SK-N-SH (cell line): ENCODE measurements around the gene ACER3. TPM values are rescaled to one million over a fixed set of nuclear protein-coding genes. Genes with fewer than 3 reads are reported as not detected.

ENCODE experiments used
- CTCF ChIA-PET: fragments of 300-600, 350-600 bp; formaldehyde crosslinking; extraction: SDS; loops from one replicate; lab custom pipeline; 2021; lab: Yijun Ruan, JAX
- POLR2A ChIA-PET: fragments of 350-600 bp; sonication (Branson Sonifier 250); formaldehyde crosslinking; extraction: SDS; loops from one replicate; lab custom pipeline; 2020; ENCODE audit warnings: antibody characterized with exemption, inconsistent platforms; lab: Yijun Ruan, JAX
- DNase-seq: peaks from one replicate; pipeline ENCODE4 v3.0.0; 2012
- H2AFZ ChIP-seq: fragments of 200-600 bp; sonication (generic); 2 replicates; pipeline ENCODE4 v1.8.1; 2016; ENCODE audit warnings: antibody characterized with exemption, mild to moderate bottlenecking, low read depth
- H3F3A ChIP-seq: fragments of 200-600 bp; sonication (generic); replicated peaks from 2 replicates; pipeline ENCODE3; 2016; ENCODE audit warnings: antibody characterized with exemption, mild to moderate bottlenecking; ENCODE audit not compliant: insufficient read depth
- H3K27ac ChIP-seq, 2 experiments: fragments of 200-500 bp in 1 of 2; fragments of 200-600 bp in 1 of 2; sonication (Bioruptor generic) in 1 of 2; sonication (generic), shearing (Covaris generic) in 1 of 2; 2 replicates each; pipeline versions ENCODE4 v1.5.1 to v1.6.1; 2014 to 2016; ENCODE audit warnings: low read depth in 2 of 2, inconsistent platforms in 1 of 2, low read length in 1 of 2, mild to moderate bottlenecking in 1 of 2, mixed read lengths in 1 of 2
- H3K27me3 ChIP-seq: fragments of 200-600 bp; sonication (generic), shearing (Covaris generic); 2 replicates; pipeline ENCODE4 v1.6.1; 2016; ENCODE audit warnings: mixed run types; ENCODE audit not compliant: insufficient read depth
- H3K36me3 ChIP-seq, 2 experiments: fragments of 200-500 bp in 1 of 2; fragments of 200-600 bp in 1 of 2; sonication (Bioruptor generic) in 1 of 2; sonication (generic) in 1 of 2; replicated peaks in 1 of 2; 2 replicates each; pipeline versions ENCODE3 to v1.5.1; 2014 to 2016; ENCODE audit warnings: low read length in 1 of 2, mild to moderate bottlenecking in 1 of 2; ENCODE audit not compliant: insufficient read depth in 2 of 2, control insufficient read depth in 1 of 2
- H3K4me1 ChIP-seq, 2 experiments: fragments of 200-500 bp in 1 of 2; fragments of 200-600 bp in 1 of 2; sonication (Bioruptor generic) in 1 of 2; sonication (generic), shearing (Covaris generic) in 1 of 2; 2 replicates each; pipeline versions ENCODE4 v1.5.1 to v1.6.1; 2014 to 2016; ENCODE audit warnings: low read depth in 1 of 2, low read length in 1 of 2, mixed run types in 1 of 2; ENCODE audit not compliant: insufficient read depth in 2 of 2, control insufficient read depth in 1 of 2
- H3K4me2 ChIP-seq: fragments of 200-600 bp; sonication (generic), shearing (Covaris generic); 2 replicates; pipeline ENCODE4 v1.6.1; 2017; ENCODE audit warnings: mixed run types
- H3K4me3 ChIP-seq, 2 experiments: fragments of 200-500 bp in 1 of 2; fragments of 200-600 bp in 1 of 2; sonication (Bioruptor generic) in 1 of 2; sonication (generic), shearing (Covaris generic) in 1 of 2; 2 replicates each; pipeline versions ENCODE4 v1.5.1 to v1.8.1; 2014 to 2016; ENCODE audit warnings: low read depth in 2 of 2, inconsistent platforms in 1 of 2, low read length in 1 of 2, mild to moderate bottlenecking in 1 of 2, mixed read lengths in 1 of 2, moderate library complexity in 1 of 2
- H3K79me2 ChIP-seq: fragments of 200-600 bp; sonication (generic); 2 replicates; pipeline ENCODE4 v1.8.1; 2017; ENCODE audit warnings: mild to moderate bottlenecking; ENCODE audit not compliant: insufficient read depth
- H3K9ac ChIP-seq: fragments of 200-600 bp; sonication (generic); 2 replicates; pipeline ENCODE4 v1.6.1; 2017; ENCODE audit warnings: mixed run types
- H3K9me2 ChIP-seq: fragments of 200-600 bp; sonication (generic); 2 replicates; pipeline ENCODE4 v1.6.1; 2017; ENCODE audit warnings: mixed run types
- H3K9me3 ChIP-seq: fragments of 200-600 bp; sonication (generic); 2 replicates; pipeline ENCODE4 v1.6.1; 2017; ENCODE audit warnings: mixed run types, mild to moderate bottlenecking, moderate library complexity
- H4K20me1 ChIP-seq: fragments of 200-600 bp; sonication (generic); 2 replicates; pipeline ENCODE4 v1.6.1; 2017; ENCODE audit warnings: mild to moderate bottlenecking, mixed run types; ENCODE audit not compliant: insufficient read depth
- EZH2phosphoT487 ChIP-seq: fragments of 200-600 bp; sonication (generic); IDR thresholded peaks from 2 replicates; pipeline ENCODE4 v1.6.1; 2017; ENCODE audit warnings: low read depth, mixed run types, mild to moderate bottlenecking, antibody characterized with exemption, moderate library complexity, borderline replicate concordance
- GABPA ChIP-seq: IDR thresholded peaks from 2 replicates; pipeline ENCODE4 v1.4.0; 2012; ENCODE audit warnings: low read depth, mild to moderate bottlenecking
- GATA2 ChIP-seq: sonication (generic); formaldehyde crosslinking; IDR thresholded peaks from 2 replicates; pipeline ENCODE4 v1.5.0; 2020; ENCODE audit warnings: mild to moderate bottlenecking, missing genetic modification reagents
- JUND ChIP-seq: IDR thresholded peaks from 2 replicates; pipeline ENCODE4 v1.4.0; 2012
- MXI1 ChIP-seq: IDR thresholded peaks from 2 replicates; pipeline ENCODE4 v1.6.1; 2012; ENCODE audit warnings: mild to moderate bottlenecking, low read depth, low read length, improper control_type of control experiment
- NFIC ChIP-seq: IDR thresholded peaks from 2 replicates; pipeline ENCODE4 v1.4.0; 2012; ENCODE audit warnings: borderline replicate concordance
- POLR2AphosphoS5 ChIP-seq: IDR thresholded peaks from 2 replicates; pipeline ENCODE4 v1.6.1; 2012; ENCODE audit warnings: low read depth, low read length
- RAD21 ChIP-seq: IDR thresholded peaks from 2 replicates; pipeline ENCODE4 v1.6.1; 2012; ENCODE audit warnings: mild to moderate bottlenecking, low read length
- RXRA ChIP-seq: IDR thresholded peaks from 2 replicates; pipeline ENCODE4 v1.4.0; 2012; ENCODE audit warnings: low read depth, mild to moderate bottlenecking, borderline replicate concordance
- SMC3 ChIP-seq: IDR thresholded peaks from 2 replicates; pipeline ENCODE4 v1.6.1; 2012; ENCODE audit warnings: low read depth, low read length, improper control_type of control experiment
- TAF1 ChIP-seq: IDR thresholded peaks from 2 replicates; pipeline ENCODE4 v1.6.1; 2012; ENCODE audit warnings: low read depth, mild to moderate bottlenecking, low read length, moderate library complexity, borderline replicate concordance
- TCF12 ChIP-seq: IDR thresholded peaks from 2 replicates; pipeline ENCODE4 v1.4.0; 2012
- TEAD4 ChIP-seq: IDR thresholded peaks from 2 replicates; pipeline ENCODE4 v1.4.0; 2012; ENCODE audit warnings: mild to moderate bottlenecking, borderline replicate concordance; ENCODE audit not compliant: insufficient read depth
- YY1 ChIP-seq: IDR thresholded peaks from 2 replicates; pipeline ENCODE4 v1.4.0; 2012; ENCODE audit warnings: low read depth, mild to moderate bottlenecking
- WGBS: methylation state at CpG from one replicate; pipeline ENCODE4 v1.1.6; 2017; ENCODE audit warnings: low lambda C conversion rate; 5-methylcytosine and 5-hydroxymethylcytosine counted together
- polyA plus RNA-seq, 3 experiments: library from polyadenylated mRNA; depleted of rRNA; stranded (reverse); fragments of >200 nt; gene quantifications; 2 replicates each; pipeline ENCODE4 v1.2.3, GENCODE V29; 2012
- TF ChIP-seq, protein P1 (sequence below): fragments of 150-350 bp; IDR thresholded peaks from 2 replicates; pipeline ENCODE4 v1.6.1; 2017; ENCODE audit warnings: antibody characterized with exemption, low read length, low read depth, borderline replicate concordance
- TF ChIP-seq, protein P2 (sequence below): fragments of 200-600 bp; sonication (generic); IDR thresholded peaks from 2 replicates; pipeline ENCODE4 v1.6.1; 2017; ENCODE audit warnings: antibody characterized with exemption, mild to moderate bottlenecking, moderate library complexity
- TF ChIP-seq, protein P3 (sequence below): IDR thresholded peaks from 2 replicates; pipeline ENCODE4; 2012
- TF ChIP-seq, protein P4 (sequence below): IDR thresholded peaks from 2 replicates; pipeline ENCODE4 v1.4.0; 2012; ENCODE audit warnings: low read depth, borderline replicate concordance
- TF ChIP-seq, protein P5 (sequence below): IDR thresholded peaks from 2 replicates; pipeline ENCODE4 v1.4.0; 2012; ENCODE audit warnings: low read depth
- TF ChIP-seq, protein P6 (sequence below): IDR thresholded peaks from 2 replicates; pipeline ENCODE4 v1.4.0; 2012; ENCODE audit warnings: low read depth, borderline replicate concordance

The ACER3 gene
- polyA plus RNA-seq, 1 of the 3 experiments (the other 2 are of a cell fraction) = 5.4 TPM

DNA sequence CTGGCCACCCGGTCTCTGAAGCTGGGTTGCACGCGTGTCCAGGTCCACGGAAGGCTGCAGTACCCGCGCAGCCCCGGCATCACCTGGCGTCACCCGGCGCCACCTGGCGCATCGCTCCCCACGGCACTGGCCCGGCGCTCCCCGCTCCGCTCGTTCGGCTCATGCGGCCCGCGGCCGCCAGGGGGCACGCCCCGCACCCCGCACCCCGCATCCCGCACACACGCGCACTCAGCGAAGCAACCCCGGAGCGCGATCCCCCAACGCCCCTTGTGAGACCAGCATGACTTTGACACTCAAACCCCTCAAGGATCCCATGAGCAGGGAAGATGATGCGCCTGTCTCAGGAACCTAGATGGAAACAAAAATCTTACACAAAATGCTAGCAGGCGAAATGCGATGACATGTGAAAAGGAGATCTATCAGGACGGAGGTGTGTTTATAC lies 185.4 kb downstream of the ACER3 start:
- peak; percentile 92 for DNase-seq
- Histone ChIP-seq H3K79me2 (no peaks in the 10 kb centered on the region), H3K36me3 (no peaks in the 10 kb centered on the region), H3K27me3 (no peaks in the 10 kb centered on the region), H3K27ac (no peak overlapping the region), H3K9me2 (no peaks in the 10 kb centered on the region), H3K4me3 (peak overlapping the region; percentile 22 to 38), H3K4me1 (peaks cover 3 to 6% of the 10 kb centered on the region in 2 experiments; a peak in 2 of 4 replicates), H3F3A (peaks cover 12% of the 10 kb centered on the region), H2AFZ (no peak overlapping the region), H3K4me2 (peak overlapping the region; percentile 66), H3K9ac (no peak overlapping the region), H3K9me3 (no peaks in the 10 kb centered on the region), H4K20me1 (no peaks in the 10 kb centered on the region)
- ChIA-PET POLR2A (no interaction called here), CTCF (interaction anchor here (0.6 to 2.6 kb wide), 49 partner anchors 9 to 566 kb away, joined by 3 to 41 read pairs (median 4); partner anchors contain the start of genes B3GNT6 and OMP)
- 20% methylated on average over 8 of the region's 39 CpGs for WGBS
- peak; percentile 50 for TF ChIP-seq RAD21
- TF ChIP-seq, protein P1, sequence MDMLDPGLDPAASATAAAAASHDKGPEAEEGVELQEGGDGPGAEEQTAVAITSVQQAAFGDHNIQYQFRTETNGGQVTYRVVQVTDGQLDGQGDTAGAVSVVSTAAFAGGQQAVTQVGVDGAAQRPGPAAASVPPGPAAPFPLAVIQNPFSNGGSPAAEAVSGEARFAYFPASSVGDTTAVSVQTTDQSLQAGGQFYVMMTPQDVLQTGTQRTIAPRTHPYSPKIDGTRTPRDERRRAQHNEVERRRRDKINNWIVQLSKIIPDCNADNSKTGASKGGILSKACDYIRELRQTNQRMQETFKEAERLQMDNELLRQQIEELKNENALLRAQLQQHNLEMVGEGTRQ = no peak
- TF ChIP-seq, protein P2, sequence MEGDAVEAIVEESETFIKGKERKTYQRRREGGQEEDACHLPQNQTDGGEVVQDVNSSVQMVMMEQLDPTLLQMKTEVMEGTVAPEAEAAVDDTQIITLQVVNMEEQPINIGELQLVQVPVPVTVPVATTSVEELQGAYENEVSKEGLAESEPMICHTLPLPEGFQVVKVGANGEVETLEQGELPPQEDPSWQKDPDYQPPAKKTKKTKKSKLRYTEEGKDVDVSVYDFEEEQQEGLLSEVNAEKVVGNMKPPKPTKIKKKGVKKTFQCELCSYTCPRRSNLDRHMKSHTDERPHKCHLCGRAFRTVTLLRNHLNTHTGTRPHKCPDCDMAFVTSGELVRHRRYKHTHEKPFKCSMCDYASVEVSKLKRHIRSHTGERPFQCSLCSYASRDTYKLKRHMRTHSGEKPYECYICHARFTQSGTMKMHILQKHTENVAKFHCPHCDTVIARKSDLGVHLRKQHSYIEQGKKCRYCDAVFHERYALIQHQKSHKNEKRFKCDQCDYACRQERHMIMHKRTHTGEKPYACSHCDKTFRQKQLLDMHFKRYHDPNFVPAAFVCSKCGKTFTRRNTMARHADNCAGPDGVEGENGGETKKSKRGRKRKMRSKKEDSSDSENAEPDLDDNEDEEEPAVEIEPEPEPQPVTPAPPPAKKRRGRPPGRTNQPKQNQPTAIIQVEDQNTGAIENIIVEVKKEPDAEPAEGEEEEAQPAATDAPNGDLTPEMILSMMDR = peak; percentile 84
- no peak for TF ChIP-seq EZH2phosphoT487
- peak; percentile 73 for TF ChIP-seq SMC3
- peak; percentile 51 for TF ChIP-seq MXI1
- TF ChIP-seq NFIC = no peak
- no peak for TF ChIP-seq GATA2 (CRISPR knock-in tag)
- no peak for TF ChIP-seq RXRA

DNA sequence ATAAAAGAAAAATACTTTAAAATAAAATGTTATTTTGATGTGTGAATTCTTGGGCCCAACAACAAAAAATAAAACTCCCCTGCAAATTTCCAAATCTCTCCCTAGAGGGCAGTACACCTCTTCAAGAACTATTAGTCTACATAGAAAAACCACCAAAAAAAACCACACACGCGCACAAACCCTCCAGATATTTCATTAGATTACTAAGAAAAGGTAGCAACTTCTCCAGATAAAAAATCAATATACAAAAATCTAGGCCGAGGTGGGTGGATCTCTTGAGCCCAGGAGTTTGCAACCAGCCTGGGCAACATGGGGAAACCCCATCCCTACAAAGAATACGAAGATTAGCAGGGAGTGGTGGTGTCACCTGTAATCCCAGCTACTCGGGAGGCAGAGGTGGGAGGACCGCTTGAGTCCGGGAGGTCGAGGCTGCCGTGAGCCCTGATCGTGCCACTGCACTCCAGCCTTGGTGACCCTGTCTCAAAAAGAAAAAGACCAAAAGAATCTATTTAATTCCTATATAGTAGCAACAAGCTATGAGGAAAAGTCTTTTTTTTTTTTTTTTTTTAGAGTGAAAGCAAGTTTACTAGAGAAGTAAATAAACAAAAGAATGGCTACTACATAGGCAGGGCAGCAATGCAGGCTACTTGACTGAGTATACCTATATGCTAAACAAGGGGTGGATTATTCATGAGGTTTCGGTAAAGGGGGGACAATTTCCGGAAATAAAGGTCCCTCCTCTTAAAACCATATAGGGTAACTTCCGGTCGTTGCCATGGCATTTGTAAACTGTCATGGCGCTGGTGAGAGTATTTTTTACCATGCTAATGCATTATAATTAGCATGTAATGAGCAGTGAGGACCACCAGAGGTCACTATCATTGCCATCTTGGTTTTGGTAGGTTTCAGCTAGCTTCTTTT lies 186.5 kb downstream of the ACER3 start:
- no peaks in the 10 kb centered on the region for H3K9me3 ChIP-seq
- H3F3A ChIP-seq = peaks cover 12% of the 10 kb centered on the region
- peak overlapping the region; percentile 81 for H3K4me2 ChIP-seq
- 2% methylated on average over 15 of the region's 15 CpGs for WGBS
- no peaks in the 10 kb centered on the region for H3K79me2 ChIP-seq
- peak overlapping the region; percentile 34 to 67 for H3K4me3 ChIP-seq
- H3K9me2 ChIP-seq = no peaks in the 10 kb centered on the region
- ChIA-PET POLR2A (no interaction called here), CTCF (interaction anchor here (0.6 to 12.6 kb wide), 35 partner anchors 11 to 591 kb away, joined by 3 to 218 read pairs (median 7); partner anchors contain the start of genes CAPN5, MYO7A and OMP)
- no peaks in the 10 kb centered on the region for H3K36me3 ChIP-seq
- no peaks in the 10 kb centered on the region for H4K20me1 ChIP-seq
- H3K27me3 ChIP-seq = no peaks in the 10 kb centered on the region
- peak overlapping the region in 1 of 2 experiments; percentile 48; a peak in 1 of 4 replicates for H3K27ac ChIP-seq
- peak overlapping the region; percentile 21; the same call in 1 of the 2 replicates for H3K9ac ChIP-seq
- DNase-seq = peak; percentile 82
- peaks cover 3 to 6% of the 10 kb centered on the region in 2 experiments; a peak in 2 of 4 replicates for H3K4me1 ChIP-seq
- peak overlapping the region; percentile 92 for H2AFZ ChIP-seq
- TF ChIP-seq TAF1 (no peak), GABPA (peak; percentile 75), TCF12 (no peak), TEAD4 (no peak), JUND (no peak), POLR2AphosphoS5 (no peak), YY1 (peak; percentile 90)
- TF ChIP-seq, protein P3, sequence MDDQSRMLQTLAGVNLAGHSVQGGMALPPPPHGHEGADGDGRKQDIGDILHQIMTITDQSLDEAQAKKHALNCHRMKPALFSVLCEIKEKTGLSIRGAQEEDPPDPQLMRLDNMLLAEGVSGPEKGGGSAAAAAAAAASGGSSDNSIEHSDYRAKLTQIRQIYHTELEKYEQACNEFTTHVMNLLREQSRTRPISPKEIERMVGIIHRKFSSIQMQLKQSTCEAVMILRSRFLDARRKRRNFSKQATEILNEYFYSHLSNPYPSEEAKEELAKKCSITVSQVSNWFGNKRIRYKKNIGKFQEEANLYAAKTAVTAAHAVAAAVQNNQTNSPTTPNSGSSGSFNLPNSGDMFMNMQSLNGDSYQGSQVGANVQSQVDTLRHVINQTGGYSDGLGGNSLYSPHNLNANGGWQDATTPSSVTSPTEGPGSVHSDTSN = no peak
- TF ChIP-seq, protein P4, sequence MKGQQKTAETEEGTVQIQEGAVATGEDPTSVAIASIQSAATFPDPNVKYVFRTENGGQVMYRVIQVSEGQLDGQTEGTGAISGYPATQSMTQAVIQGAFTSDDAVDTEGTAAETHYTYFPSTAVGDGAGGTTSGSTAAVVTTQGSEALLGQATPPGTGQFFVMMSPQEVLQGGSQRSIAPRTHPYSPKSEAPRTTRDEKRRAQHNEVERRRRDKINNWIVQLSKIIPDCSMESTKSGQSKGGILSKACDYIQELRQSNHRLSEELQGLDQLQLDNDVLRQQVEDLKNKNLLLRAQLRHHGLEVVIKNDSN = no peak
- TF ChIP-seq, protein P5, sequence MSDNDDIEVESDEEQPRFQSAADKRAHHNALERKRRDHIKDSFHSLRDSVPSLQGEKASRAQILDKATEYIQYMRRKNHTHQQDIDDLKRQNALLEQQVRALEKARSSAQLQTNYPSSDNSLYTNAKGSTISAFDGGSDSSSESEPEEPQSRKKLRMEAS = no peak
- TF ChIP-seq, protein P6, sequence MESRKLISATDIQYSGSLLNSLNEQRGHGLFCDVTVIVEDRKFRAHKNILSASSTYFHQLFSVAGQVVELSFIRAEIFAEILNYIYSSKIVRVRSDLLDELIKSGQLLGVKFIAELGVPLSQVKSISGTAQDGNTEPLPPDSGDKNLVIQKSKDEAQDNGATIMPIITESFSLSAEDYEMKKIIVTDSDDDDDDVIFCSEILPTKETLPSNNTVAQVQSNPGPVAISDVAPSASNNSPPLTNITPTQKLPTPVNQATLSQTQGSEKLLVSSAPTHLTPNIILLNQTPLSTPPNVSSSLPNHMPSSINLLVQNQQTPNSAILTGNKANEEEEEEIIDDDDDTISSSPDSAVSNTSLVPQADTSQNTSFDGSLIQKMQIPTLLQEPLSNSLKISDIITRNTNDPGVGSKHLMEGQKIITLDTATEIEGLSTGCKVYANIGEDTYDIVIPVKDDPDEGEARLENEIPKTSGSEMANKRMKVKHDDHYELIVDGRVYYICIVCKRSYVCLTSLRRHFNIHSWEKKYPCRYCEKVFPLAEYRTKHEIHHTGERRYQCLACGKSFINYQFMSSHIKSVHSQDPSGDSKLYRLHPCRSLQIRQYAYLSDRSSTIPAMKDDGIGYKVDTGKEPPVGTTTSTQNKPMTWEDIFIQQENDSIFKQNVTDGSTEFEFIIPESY = no peak
